ENCODE measurements around the gene COL27A1.

Gene COL27A1

DNA sequence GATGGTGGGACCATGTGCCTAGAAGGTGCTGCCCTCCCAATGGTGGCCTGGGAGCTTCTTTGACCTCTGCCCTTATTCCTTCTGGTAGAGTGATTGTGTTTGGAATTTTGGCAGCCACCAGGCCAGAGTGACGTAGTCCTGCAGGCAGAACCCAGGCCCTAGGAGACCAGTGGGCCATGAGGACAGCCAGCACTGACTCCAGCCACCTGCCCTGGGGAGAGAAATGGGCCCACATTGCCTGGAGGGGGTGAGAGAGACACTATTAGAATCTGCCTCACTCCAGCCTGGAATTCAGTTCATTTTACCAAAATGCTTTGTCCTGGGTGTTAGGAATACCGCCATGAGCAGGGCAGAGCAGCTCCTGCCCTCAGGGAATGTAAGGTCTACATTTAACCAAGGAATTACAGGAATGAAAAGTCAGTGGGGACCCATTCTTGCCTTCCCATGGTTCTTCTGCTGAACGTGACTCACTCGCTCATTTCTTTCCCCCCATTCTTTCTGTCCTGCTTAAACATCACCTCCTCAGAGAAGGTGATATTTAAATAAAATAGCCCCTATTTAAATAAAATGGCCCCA is 5.5 kb upstream of the COL27A1 start:
- DNase-seq: no peak

DNA sequence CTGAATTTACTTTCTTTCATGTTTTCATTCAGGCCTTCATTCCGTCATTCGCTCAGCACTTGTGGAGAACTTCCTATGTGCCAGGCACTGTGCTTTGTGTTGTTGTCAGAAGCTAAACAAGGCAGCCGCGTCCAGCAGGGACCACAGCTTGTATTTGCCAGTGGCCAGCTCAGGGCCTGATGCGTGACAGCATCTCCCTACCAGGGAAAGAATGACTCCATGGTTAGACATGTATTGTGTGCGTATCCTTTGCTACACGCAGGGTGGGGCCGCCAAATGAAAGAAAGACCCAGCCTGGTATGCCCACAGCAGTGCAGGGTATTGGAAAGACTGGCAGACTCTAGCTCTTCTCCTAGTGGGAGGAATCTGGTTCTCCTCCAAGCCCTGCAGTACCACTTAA is 4.7 kb upstream of the COL27A1 start:
- DNase-seq: no peak

- DNase-seq: no peak
Measured at GRCh38 chr9:114151426-114151956, 3.8 kb upstream of the COL27A1 start.

GRCh38 chr9:114153761-114154599 is 1.4 kb upstream of the COL27A1 start:
- DNase-seq: no peak

DNA sequence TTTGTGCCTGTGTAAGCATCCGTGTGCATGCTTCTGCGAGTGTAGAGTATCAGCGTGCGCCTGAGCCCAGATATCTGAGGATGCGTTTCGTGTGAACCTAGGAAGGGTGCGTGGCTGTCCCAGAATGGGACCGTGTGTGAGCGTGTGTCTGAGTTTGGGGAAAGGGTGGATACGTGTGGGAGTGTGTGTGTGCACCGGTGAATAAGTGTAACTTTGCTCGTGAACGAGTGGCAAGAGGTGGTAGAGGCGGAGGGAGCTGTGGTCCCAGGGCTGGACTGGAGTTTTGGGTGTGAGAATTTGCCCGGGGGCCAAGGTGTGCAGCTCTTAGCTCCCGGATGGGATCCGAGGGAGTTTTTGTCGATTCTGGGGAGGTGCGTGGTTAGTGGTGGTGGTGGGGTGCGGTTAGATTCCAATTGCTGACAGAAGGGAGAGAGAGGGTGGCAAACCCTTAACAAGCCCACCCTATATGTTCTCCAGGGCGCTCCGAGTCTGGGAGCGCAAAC is 686 bp upstream of the COL27A1 start:
- no peak for DNase-seq

- no peak for DNase-seq
Measured at GRCh38 chr9:114155995-114156656, 789 bp downstream of the COL27A1 start.

- no peak for DNase-seq
Measured at GRCh38 chr9:114156657-114157421, 1.5 kb downstream of the COL27A1 start.

DNA sequence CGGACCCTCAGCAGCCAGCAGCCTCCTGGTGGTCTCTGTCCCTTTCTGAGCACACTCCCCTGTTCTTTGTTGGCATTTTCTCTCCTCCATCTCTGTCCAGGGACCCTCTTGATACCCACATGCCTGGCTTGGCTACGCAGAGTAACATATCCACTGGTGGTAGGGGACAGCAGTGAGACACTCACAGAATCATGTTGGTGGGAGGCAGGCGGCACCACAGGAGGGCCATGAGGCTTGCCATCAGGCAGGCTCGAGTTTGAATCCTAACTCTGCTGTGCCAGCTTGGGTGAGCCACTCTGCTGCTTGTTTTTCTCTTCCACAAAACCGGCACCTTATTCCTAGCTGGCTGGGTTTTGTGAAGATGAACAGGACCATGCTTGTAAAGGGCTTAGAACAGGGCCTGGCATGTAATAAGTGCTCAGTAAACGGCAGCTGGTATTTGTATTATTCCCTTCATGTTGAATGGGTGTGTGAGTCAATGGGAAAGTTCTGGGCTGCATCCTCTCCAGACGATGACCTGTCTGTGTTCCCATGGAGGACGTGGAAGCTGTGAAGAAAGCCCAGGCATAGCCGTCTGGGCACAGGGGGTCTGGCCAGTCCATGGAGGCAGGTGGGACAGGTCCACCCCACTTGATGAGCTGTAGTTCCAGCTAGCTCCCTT is 2.3 kb downstream of the COL27A1 start:
- no peak for DNase-seq

- no peak for DNase-seq
Measured at GRCh38 chr9:114158482-114159130, 3.3 kb downstream of the COL27A1 start.

DNA sequence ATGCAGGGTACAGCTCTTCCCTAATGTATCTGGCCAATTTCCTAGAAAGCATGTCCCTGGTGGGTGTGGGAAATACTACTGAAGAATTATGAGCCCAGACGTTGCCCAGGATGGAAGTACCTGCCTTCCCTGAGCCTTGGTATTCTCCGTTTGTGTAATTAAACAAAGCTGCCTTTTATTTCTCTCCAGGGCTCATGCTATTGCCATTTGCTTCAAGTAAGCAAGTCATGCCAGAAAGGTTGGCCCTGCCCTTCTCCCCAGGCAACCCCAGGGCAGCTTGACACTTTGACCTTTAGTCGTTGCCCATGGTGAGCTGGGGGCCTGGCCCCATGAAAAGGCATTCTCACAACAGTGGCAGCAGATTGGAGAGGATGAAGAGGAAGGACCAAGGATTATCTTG is 4.4 kb downstream of the COL27A1 start:
- no peak for DNase-seq

GRCh38 chr9:114161513-114161912 is 6.2 kb downstream of the COL27A1 start:
- no peak for DNase-seq

DNA sequence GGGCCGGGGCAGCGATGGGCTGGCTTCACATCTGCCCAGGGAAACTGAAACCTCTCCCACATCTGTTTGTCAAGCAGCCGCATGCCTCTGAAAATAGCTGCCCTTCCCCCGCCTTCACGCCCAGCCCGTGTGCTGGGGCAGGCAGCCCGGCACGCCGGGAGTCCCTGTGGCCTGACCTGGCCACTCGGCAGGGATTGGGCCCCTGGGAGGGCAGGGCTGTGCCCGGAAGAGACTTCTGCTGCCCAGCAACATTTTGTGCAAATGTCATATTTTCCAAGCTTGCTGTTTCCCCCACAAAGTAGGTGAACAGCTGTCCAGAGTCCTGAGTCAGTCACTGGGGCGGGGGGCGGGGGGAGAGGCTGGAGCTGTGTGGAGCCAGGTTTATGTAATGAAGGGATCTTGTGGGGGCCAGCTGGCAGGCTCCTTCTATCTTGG is 8.2 kb downstream of the COL27A1 start:
- no peak for DNase-seq

DNA sequence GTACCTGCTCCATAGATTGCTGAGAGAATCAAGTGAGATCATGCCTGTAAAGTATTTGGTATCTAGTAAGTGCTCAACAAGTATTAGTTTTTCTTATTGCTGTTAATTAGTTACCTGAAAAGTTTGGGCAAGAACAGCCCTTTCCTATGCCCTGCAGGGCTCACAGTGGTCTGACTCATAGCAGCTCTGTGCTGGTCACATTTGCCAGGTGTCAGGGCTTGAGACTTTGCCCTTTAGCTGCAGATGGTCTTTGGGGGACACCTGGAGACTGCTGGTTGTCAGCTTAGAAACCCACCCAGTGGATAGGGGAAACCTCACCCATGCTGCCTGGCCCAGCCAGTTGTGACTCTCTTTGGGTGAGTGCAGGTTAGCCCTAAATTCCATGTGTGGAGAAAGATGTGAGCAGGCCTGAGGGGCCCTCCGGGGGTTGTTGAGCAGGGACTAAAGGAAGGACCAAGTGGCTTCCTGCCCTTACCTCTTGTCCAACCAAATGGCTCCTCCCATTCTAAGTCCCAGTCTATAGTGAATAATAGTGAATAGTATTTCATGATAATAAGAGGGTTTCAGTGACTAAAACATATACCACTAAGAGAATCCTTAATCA is 9.0 kb downstream of the COL27A1 start:
- DNase-seq: no peak

DNA sequence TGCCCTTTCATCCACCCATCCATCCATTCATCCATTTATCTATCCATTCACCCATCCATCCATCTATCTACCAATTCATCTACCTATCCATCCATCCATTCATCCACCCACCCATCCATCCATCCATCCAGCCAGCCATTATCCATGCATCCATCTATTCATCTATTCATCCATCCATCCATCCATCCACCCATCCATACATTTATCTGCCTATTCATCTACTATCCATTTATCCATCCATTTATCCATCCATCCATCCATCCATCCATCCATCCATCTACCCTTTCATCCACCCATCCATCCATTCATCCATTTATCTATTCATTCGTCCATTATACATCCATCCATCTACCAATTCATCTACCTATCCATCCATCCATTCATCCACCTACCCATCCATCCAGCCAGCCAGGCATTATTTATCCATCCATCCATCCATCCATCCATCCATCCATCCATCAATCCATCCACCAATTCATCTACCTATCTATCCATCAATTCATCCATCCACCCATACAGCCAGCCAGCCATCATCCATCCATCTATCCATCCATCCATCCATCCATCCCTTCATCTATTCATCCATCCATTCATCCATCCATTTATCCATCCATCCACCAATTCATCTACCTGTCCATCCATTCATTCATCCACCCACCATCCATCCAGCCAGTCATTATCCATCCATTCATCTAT is 10.2 kb downstream of the COL27A1 start:
- DNase-seq: no peak

DNA sequence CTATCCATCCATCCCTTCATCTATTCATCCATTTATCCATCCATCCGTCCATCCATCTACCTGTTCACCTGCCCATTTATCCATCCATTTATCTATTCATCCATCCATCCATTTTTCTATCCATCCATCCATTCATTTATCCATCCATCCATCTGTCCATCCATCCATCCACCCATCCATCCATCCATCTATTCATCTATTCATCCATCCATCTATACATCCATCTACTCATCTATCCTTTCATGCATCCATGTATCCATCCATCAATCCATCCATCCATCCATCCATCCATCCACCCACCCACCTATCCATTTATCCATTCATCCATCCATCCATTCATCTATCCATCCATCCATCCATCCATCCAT is 10.8 kb downstream of the COL27A1 start:
- no peak for DNase-seq

DNA sequence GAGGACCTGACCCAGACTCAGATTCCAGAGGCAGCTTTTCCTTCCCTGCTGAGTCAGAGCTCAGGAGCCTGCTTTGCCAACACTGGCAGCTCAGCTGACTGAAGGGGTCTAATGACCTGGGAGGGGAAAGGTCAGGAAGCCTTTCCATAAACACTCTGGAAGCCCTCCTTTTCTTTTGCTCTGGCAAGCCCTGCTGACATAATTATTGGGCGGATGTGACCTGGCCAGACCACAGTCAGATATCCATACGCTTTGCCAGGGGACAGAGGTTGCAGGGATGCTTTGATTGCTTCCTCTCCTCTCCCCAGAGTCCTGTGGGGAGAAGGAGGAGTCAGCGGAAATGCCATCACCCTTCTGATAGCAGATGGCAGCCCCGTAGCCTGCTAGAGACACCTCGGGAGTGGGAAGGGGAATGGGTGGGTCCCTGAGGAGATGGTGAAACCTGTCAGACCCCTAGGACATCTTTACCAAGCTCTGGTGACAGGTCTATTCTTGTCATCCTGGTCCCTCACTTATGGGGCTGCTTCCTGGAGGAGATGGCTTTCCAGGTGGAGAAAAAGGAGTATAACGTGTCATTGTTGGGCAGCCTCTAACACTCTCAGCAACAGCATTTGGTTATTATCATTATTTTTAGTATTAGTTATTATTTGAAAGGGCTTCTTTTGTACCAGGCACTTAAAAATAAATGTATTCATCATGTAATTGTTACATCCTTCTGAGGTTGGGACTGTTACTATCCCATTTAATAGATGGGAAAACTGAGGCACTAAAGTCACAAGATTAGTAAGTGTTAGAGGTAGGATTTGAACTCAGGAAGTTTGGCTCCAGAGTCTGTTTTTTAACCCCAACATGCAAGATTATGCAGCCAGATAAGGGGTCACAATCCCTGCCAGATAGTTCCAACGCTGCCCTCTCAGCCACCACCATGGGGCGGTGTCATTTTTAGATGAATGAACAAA is 11.6 kb downstream of the COL27A1 start:
- no peak for DNase-seq

DNA sequence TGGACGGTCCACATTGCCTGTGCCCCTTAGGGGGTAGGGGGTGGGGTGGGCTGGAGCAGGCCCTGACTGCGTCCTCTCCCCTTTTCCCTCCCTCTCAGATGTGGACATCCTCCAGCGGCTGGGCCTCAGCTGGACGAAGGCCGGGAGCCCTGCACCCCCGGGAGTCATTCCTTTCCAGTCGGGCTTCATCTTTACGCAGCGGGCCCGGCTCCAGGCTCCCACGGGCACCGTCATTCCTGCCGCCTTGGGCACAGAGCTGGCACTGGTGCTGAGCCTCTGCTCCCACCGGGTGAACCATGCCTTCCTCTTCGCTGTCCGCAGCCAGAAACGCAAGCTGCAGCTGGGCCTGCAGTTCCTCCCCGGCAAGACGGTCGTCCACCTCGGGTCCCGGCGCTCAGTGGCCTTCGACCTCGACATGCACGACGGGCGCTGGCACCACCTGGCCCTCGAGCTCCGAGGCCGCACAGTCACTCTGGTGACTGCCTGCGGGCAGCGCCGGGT is 12.3 kb downstream of the COL27A1 start:
- no peak for DNase-seq

GRCh38 chr9:114168281-114169028 is 13.1 kb downstream of the COL27A1 start:
- no peak for DNase-seq

Measured in NCI-H187 (cell line).